ENCODE measurements around the gene C10orf90.

DNA sequence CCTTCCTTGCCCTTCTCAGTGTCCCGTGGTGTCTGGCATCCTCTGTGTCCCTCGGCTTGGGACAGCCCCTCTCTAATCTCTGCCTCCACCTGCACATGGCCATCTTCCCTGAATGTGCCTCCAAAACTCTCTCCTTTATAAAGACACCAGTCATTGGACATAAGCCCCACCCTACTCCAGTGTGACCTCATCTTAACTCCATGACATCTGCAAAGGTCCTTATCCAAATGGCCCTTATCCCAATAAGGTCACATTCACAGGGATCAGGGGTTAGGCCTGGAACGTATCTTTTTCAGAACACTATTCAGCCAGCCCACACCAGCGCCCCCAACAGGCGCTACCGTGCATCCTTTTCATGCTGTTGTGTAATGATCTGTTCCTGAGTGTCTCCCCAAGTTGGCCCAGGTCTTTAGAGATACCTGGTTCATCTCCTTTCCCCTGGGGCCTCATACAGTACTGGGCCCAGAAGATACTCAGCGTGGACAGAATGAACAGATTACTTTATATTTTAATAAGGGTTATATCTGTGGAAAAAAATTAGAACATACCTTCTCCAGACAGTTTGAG is 149.7 kb downstream of the C10orf90 start:
- TF ChIP-seq, protein P1, sequence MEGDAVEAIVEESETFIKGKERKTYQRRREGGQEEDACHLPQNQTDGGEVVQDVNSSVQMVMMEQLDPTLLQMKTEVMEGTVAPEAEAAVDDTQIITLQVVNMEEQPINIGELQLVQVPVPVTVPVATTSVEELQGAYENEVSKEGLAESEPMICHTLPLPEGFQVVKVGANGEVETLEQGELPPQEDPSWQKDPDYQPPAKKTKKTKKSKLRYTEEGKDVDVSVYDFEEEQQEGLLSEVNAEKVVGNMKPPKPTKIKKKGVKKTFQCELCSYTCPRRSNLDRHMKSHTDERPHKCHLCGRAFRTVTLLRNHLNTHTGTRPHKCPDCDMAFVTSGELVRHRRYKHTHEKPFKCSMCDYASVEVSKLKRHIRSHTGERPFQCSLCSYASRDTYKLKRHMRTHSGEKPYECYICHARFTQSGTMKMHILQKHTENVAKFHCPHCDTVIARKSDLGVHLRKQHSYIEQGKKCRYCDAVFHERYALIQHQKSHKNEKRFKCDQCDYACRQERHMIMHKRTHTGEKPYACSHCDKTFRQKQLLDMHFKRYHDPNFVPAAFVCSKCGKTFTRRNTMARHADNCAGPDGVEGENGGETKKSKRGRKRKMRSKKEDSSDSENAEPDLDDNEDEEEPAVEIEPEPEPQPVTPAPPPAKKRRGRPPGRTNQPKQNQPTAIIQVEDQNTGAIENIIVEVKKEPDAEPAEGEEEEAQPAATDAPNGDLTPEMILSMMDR (IDR thresholded peaks at IDR 0.05) = no peak
- TF ChIP-seq POLR2A (IDR thresholded peaks at IDR 0.05) = no peak
